Upper lobe of right lung (tissue), 1 donor: ENCODE measurements around the gene CNGA3. TPM values are rescaled to one million over a fixed set of nuclear protein-coding genes. Genes with fewer than 3 reads are reported as not detected.
"Not testable (repeated sequence)": the region's sequence is repeated elsewhere in the genome, so short reads cannot be mapped to it uniquely, and the experiment has no call there.

ENCODE experiments used
- ATAC-seq: fragments of 200-7000 bp; cut with Tn5 transposase; one replicate; pipeline ENCODE4 v1.9.1; 2020; ENCODE audit warnings: mild to moderate bottlenecking, moderate library complexity
- DNase-seq: peaks from one replicate; pipeline ENCODE4 v3.0.0-alpha.2; 2020
- H3K27ac ChIP-seq: fragments of 200-600 bp; one replicate; pipeline ENCODE4 v1.8.0; 2022
- H3K27me3 ChIP-seq: fragments of 200-600 bp; one replicate; pipeline ENCODE4 v1.8.0; 2022; ENCODE audit warnings: mild to moderate bottlenecking
- H3K36me3 ChIP-seq: fragments of 200-600 bp; one replicate; pipeline ENCODE4 v1.8.0; 2022
- H3K4me1 ChIP-seq: fragments of 200-600 bp; one replicate; pipeline ENCODE4 v1.8.0; 2022
- H3K4me3 ChIP-seq: fragments of 200-600 bp; one replicate; pipeline ENCODE4 v1.8.0; 2022; ENCODE audit warnings: mild to moderate bottlenecking
- H3K9me3 ChIP-seq: fragments of 200-600 bp; one replicate; pipeline ENCODE4 v1.8.0; 2022
- CTCF ChIP-seq: fragments of 200-600 bp; IDR thresholded peaks from one replicate; pipeline ENCODE4 v1.8.0; 2022; ENCODE audit warnings: antibody characterized with exemption
- intact Hi-C: fragments of 100-400 bp; cut with DNase I; formaldehyde crosslinking; loops from one replicate; pipeline ENCODE4 v1.11.0; 2022
- total RNA-seq: library from RNA; stranded (reverse); fragmentation: NEBNext Ultra II Directional; extraction: Animal tissue kit (Norgen Biotek cat#: 25700); gene quantifications from one replicate; pipeline ENCODE4 v1.2.1, GENCODE V29; 2021
- donor health status: DM: no; HTN: yes; CAD: no; lungs with severe emphysema.

The CNGA3 gene
- total RNA-seq, 1 donor from 2014 or later: 0.17 TPM

- no peaks in the 10 kb centered on the region for H3K27me3 ChIP-seq
- H3K4me1 ChIP-seq: no peaks in the 10 kb centered on the region
- ATAC-seq (no peak), DNase-seq (no peak)
- H3K9me3 ChIP-seq: peaks cover 7% of the 10 kb centered on the region
- intact Hi-C loops: no loop called here
- no peak overlapping the region for H3K27ac ChIP-seq
- no peak for TF ChIP-seq CTCF
- H3K36me3 ChIP-seq: no peaks in the 10 kb centered on the region
- no peak overlapping the region for H3K4me3 ChIP-seq
These were observed 30.3 kb upstream of the CNGA3 start for GRCh38 chr2:98315957-98316356.

- Histone ChIP-seq H3K4me3 (no peak overlapping the region), H3K4me1 (no peaks in the 10 kb centered on the region), H3K9me3 (peaks cover 7% of the 10 kb centered on the region), H3K27ac (no peak overlapping the region), H3K27me3 (no peaks in the 10 kb centered on the region), H3K36me3 (no peaks in the 10 kb centered on the region)
- no peak for TF ChIP-seq CTCF
- DNase-seq: no peak
- intact Hi-C loops: no loop called here
- no peak for ATAC-seq
These were observed 29.0 kb upstream of the CNGA3 start for GRCh38 chr2:98317214-98317613.

- H3K9me3 ChIP-seq: peaks cover 13% of the 10 kb centered on the region
- H3K4me1 ChIP-seq, intact Hi-C loops, H3K27ac ChIP-seq, DNase-seq, ATAC-seq, H3K27me3 ChIP-seq, H3K36me3 ChIP-seq, H3K4me3 ChIP-seq: not testable (repeated sequence)
These were observed 26.1 kb upstream of the CNGA3 start for GRCh38 chr2:98320171-98320570.

- ATAC-seq (no peak), DNase-seq (no peak)
- no peak for TF ChIP-seq CTCF
- no peak overlapping the region for H3K4me3 ChIP-seq
- intact Hi-C loops: no loop called here
- no peaks in the 10 kb centered on the region for H3K4me1 ChIP-seq
- no peaks in the 10 kb centered on the region for H3K36me3 ChIP-seq
- H3K27me3 ChIP-seq: no peaks in the 10 kb centered on the region
- H3K27ac ChIP-seq: no peak overlapping the region
- peaks cover 13% of the 10 kb centered on the region for H3K9me3 ChIP-seq
These were observed 22.1 kb upstream of the CNGA3 start for GRCh38 chr2:98324181-98324580.

GRCh38 chr2:98327776-98328175, 18.5 kb upstream of the CNGA3 start:
- Histone ChIP-seq H3K36me3 (no peaks in the 10 kb centered on the region), H3K27ac (no peak overlapping the region), H3K9me3 (peaks cover 6% of the 10 kb centered on the region), H3K4me1 (no peaks in the 10 kb centered on the region), H3K4me3 (no peak overlapping the region), H3K27me3 (no peaks in the 10 kb centered on the region)
- intact Hi-C loops: no loop called here
- no peak for ATAC-seq
- DNase-seq: no peak
- no peak for TF ChIP-seq CTCF

- DNase-seq (no peak), ATAC-seq (no peak)
- Histone ChIP-seq H3K36me3 (no peaks in the 10 kb centered on the region), H3K9me3 (no peaks in the 10 kb centered on the region), H3K27ac (no peak overlapping the region), H3K4me1 (no peaks in the 10 kb centered on the region), H3K4me3 (no peak overlapping the region), H3K27me3 (no peaks in the 10 kb centered on the region)
- intact Hi-C loops: no loop called here
- no peak for TF ChIP-seq CTCF
These were observed 16.7 kb upstream of the CNGA3 start for GRCh38 chr2:98329549-98329948.
